HG03442 (cell line): ENCODE measurements around the gene GULP1.
"Not testable (repeated sequence)": the region's sequence is repeated elsewhere in the genome, so short reads cannot be mapped to it uniquely, and the experiment has no call there.

Experiments
- ATAC-seq: cut with Tn5 transposase; IDR thresholded peaks from one replicate; pipeline ENCODE4 v1.9.1; 2021; ENCODE audit warnings: mild to moderate bottlenecking, moderate library complexity; ENCODE audit not compliant: unreplicated experiment

GULP1 gene

GRCh38 chr2:188292348-188293239 is 920 bp downstream of the GULP1 start:
- no peak for ATAC-seq

GRCh38 chr2:188293601-188294351 is 2.1 kb downstream of the GULP1 start:
- no peak for ATAC-seq

GRCh38 chr2:188294352-188294926 is 2.8 kb downstream of the GULP1 start:
- no peak for ATAC-seq

GRCh38 chr2:188295067-188295685 is 3.5 kb downstream of the GULP1 start:
- no peak for ATAC-seq

- no peak for ATAC-seq
Measured at GRCh38 chr2:188297978-188298377, 6.3 kb downstream of the GULP1 start.

GRCh38 chr2:188298937-188299371 is 7.3 kb downstream of the GULP1 start:
- not testable (repeated sequence) for ATAC-seq

GRCh38 chr2:188303363-188304031 is 11.8 kb downstream of the GULP1 start:
- ATAC-seq = no peak

GRCh38 chr2:188305271-188305670 is 13.6 kb downstream of the GULP1 start:
- no peak for ATAC-seq

GRCh38 chr2:188306271-188306670 is 14.6 kb downstream of the GULP1 start:
- ATAC-seq = no peak

GRCh38 chr2:188307850-188308283 is 16.2 kb downstream of the GULP1 start:
- ATAC-seq = no peak

GRCh38 chr2:188308483-188308882 is 16.8 kb downstream of the GULP1 start:
- ATAC-seq = no peak

GRCh38 chr2:188309364-188309763 is 17.7 kb downstream of the GULP1 start:
- no peak for ATAC-seq

- no peak for ATAC-seq
Measured at GRCh38 chr2:188314314-188315054, 22.8 kb downstream of the GULP1 start.

GRCh38 chr2:188315750-188316149 is 24.1 kb downstream of the GULP1 start:
- no peak for ATAC-seq

- no peak for ATAC-seq
Measured at GRCh38 chr2:188316342-188316741, 24.7 kb downstream of the GULP1 start.

- no peak for ATAC-seq
Measured at GRCh38 chr2:188316791-188317423, 25.2 kb downstream of the GULP1 start.

- ATAC-seq = no peak
Measured at GRCh38 chr2:188318161-188318749, 26.6 kb downstream of the GULP1 start.

GRCh38 chr2:188319838-188320237 is 28.2 kb downstream of the GULP1 start:
- no peak for ATAC-seq

- no peak for ATAC-seq
Measured at GRCh38 chr2:188320861-188321260, 29.2 kb downstream of the GULP1 start.
